ENCODE measurements around the gene JMY.

DNA sequence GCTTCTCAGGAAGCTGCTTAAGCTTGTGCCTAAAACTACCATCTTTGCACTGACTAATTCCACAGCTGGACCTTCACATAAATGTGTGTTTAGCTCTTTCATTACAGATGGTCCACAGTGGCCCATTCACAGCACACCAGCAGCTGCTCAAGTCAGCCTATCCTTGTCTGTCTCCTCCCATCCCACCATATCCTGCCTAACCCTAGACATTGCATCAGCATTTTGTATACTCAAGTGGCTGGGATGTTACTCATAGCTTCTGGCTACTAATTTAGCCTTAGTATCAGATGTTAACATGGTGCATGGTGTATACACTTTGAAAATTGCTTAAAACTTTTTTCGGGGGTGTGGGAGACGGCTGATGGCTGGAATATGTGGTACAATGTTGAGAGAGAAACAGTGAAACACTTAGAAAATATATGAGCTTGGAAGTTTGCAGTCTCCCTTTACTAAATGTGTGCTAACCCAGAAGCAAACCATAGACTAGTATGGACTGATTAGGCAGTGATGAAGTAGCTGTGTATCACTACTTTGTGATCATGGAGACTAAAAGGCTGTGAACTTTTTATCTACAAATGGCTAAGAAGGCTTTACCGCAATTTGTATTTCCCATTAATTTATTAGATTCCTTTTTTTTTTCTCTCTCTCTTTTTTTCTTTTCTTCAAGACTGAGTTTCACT is 83.1 kb downstream of the JMY start:
- TF ChIP-seq, protein P1, sequence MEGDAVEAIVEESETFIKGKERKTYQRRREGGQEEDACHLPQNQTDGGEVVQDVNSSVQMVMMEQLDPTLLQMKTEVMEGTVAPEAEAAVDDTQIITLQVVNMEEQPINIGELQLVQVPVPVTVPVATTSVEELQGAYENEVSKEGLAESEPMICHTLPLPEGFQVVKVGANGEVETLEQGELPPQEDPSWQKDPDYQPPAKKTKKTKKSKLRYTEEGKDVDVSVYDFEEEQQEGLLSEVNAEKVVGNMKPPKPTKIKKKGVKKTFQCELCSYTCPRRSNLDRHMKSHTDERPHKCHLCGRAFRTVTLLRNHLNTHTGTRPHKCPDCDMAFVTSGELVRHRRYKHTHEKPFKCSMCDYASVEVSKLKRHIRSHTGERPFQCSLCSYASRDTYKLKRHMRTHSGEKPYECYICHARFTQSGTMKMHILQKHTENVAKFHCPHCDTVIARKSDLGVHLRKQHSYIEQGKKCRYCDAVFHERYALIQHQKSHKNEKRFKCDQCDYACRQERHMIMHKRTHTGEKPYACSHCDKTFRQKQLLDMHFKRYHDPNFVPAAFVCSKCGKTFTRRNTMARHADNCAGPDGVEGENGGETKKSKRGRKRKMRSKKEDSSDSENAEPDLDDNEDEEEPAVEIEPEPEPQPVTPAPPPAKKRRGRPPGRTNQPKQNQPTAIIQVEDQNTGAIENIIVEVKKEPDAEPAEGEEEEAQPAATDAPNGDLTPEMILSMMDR (IDR thresholded peaks at IDR 0.05) = no peak
- no peak for TF ChIP-seq POLR2A (IDR thresholded peaks at IDR 0.05)
